GM12892 (cell line): ENCODE measurements around the gene ATXN1.

Experiments used
- POLR2AphosphoS5 ChIP-seq: IDR thresholded peaks from 2 replicates; pipeline ENCODE4 v1.6.1; 2011; ENCODE audit warnings: low read depth, low read length, control low read depth
- TAF1 ChIP-seq: IDR thresholded peaks from 2 replicates; pipeline ENCODE4 v1.6.1; 2011; ENCODE audit warnings: low read depth, mild to moderate bottlenecking, control low read depth, low read length, borderline replicate concordance

DNA sequence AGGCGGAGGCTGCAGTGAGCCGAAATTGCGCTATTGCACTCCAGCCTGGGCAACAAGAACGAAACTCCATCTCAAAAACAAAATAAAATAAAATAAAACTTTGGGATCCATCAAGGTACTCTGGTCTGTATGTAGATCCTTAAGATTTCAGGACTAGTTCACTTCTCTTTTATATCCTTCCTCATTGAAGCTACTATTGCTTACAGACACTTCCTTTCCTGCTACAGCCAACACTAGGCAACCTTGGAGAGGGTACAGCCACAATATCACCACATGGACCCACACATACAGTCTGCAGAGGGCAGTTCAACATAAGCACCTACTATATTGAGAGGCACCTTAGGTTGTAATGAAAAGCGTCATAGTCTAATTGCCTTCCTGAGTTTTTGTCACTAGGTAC is 113.3 kb downstream of the ATXN1 start:
- no peak for TF ChIP-seq POLR2AphosphoS5
- TF ChIP-seq TAF1, result no peak
